ENCODE results near the gene SCRT2. TPM values are rescaled to one million over a fixed set of nuclear protein-coding genes. Genes with fewer than 3 reads are reported as not detected.

The SCRT2 gene
- total RNA-seq, 1 experiment from 2014 or later = not detected

- no peak for ATAC-seq
- H3K27me3 ChIP-seq (ENCODE audit: insufficient read depth, low read length) = peaks cover 23% of the 10 kb centered on the region; the same call in 1 of the 2 replicates
Observed at GRCh38 chr20:682123-682522, 6.5 kb upstream of the SCRT2 start.

More at GRCh38 chr20:682123-682522, 6.5 kb upstream of the SCRT2 start:
- H3K36me3 ChIP-seq (ENCODE audit: control insufficient read depth in 1 of 2, insufficient read depth in 2 of 2, low read length in 2 of 2) = no peaks in the 10 kb centered on the region
- H2AFZ ChIP-seq (ENCODE audit: low read depth, low read length, poor library complexity, severe bottlenecking) = no peak overlapping the region
- no peak overlapping the region for H3K9ac ChIP-seq (ENCODE audit: low read length)
- BruUV-seq (replicated peaks) = no TSS peak
- TF ChIP-seq REST (IDR thresholded peaks at IDR 0.05; ENCODE audit: low read depth) (no peak), EGR1 (IDR thresholded peaks at IDR 0.05; ENCODE audit: low read depth) (no peak), RAD21 (IDR thresholded peaks at IDR 0.05; ENCODE audit: low read depth) (no peak), POLR2AphosphoS5 (IDR thresholded peaks at IDR 0.05; ENCODE audit: low read depth, low read length) (no peak), ZFX (IDR thresholded peaks at IDR 0.05) (no peak), EZH2 (IDR thresholded peaks at IDR 0.05) (no peak), POLR2A (IDR thresholded peaks at IDR 0.05; ENCODE audit: borderline replicate concordance, extremely low read depth, insufficient read depth, insufficient read length) (no peak), TCF7L2 (IDR thresholded peaks at IDR 0.05; ENCODE audit: borderline replicate concordance, extremely low read depth, insufficient read depth, insufficient read length) (no peak), YY1 (IDR thresholded peaks at IDR 0.05; ENCODE audit: extremely low read depth, insufficient replicate concordance, low read depth, low read length) (no peak), ELF1 (IDR thresholded peaks at IDR 0.05; ENCODE audit: borderline replicate concordance, low read depth) (no peak), CTCF (IDR thresholded peaks at IDR 0.05 in 2 of 3, conservative IDR thresholded peaks at IDR 0.05 in 1 of 3; ENCODE audit: borderline replicate concordance in 1 of 3, insufficient read depth in 1 of 3, low read depth in 2 of 3, low read length in 2 of 3) (no peak), JUND (IDR thresholded peaks at IDR 0.05) (no peak), ATF3 (IDR thresholded peaks at IDR 0.05) (no peak), FOSL1 (IDR thresholded peaks at IDR 0.05; ENCODE audit: low read depth) (no peak), MAX (IDR thresholded peaks at IDR 0.05) (no peak), EZH2phosphoT487 (IDR thresholded peaks at IDR 0.05; ENCODE audit: borderline replicate concordance) (no peak), CEBPB (IDR thresholded peaks at IDR 0.05; ENCODE audit: low read depth) (no peak), CBX3 (IDR thresholded peaks at IDR 0.05; ENCODE audit: low read depth) (no peak), ZBTB33 (IDR thresholded peaks at IDR 0.05; ENCODE audit: extremely low read depth, insufficient replicate concordance, low read length) (no peak), SIN3A (IDR thresholded peaks at IDR 0.05; ENCODE audit: low read depth) (no peak)
- H3K4me2 ChIP-seq (ENCODE audit: low read length) = no peak overlapping the region
- no peak overlapping the region for H3K27ac ChIP-seq (ENCODE audit: low read depth, low read length)
- H3K9me3 ChIP-seq (ENCODE audit: control insufficient read depth in 1 of 2, insufficient read depth in 1 of 2, low read depth in 1 of 2, low read length in 2 of 2) = no peaks in the 10 kb centered on the region
- no peak overlapping the region for H3K4me3 ChIP-seq (replicated peaks in 1 of 2; ENCODE audit: low read depth in 1 of 2, low read length in 2 of 2)
- intact Hi-C loops (cut with micrococcal nuclease) = no loop called here
- CTCF ChIA-PET = no interaction called here
- no peaks in the 10 kb centered on the region for H3K9me2 ChIP-seq (ENCODE audit: insufficient read depth)
- no peak for DNase-seq (ENCODE audit: low read depth, low spot score)
- RAD21 ChIA-PET (ENCODE audit: low non-redundant PET in 1 of 2, low total read pairs in 2 of 2, uncharacterized antibody in 2 of 2, unreplicated experiment in 2 of 2) = no interaction called here
- H3K79me2 ChIP-seq (ENCODE audit: insufficient read depth, low read length) = no peaks in the 10 kb centered on the region
- no peaks in the 10 kb centered on the region for H3K4me1 ChIP-seq (ENCODE audit: control insufficient read depth in 1 of 2, insufficient read depth in 2 of 2, low read length in 2 of 2)
- no peaks in the 10 kb centered on the region for H4K20me1 ChIP-seq (ENCODE audit: insufficient read depth)
- POLR2A ChIA-PET = no interaction called here

Measured in HCT116 (cell line).